Medulla oblongata (tissue), 1 donor: ENCODE data around the gene GPR21.

Experiments used
- DNase-seq: peaks from one replicate; pipeline ENCODE4 v3.0.0-alpha.2; 2015; ENCODE audit errors: extremely low spot score

Gene GPR21

GRCh38 chr9:123063896-123064295 is 30.4 kb downstream of the GPR21 start:
- DNase-seq = no peak

DNA sequence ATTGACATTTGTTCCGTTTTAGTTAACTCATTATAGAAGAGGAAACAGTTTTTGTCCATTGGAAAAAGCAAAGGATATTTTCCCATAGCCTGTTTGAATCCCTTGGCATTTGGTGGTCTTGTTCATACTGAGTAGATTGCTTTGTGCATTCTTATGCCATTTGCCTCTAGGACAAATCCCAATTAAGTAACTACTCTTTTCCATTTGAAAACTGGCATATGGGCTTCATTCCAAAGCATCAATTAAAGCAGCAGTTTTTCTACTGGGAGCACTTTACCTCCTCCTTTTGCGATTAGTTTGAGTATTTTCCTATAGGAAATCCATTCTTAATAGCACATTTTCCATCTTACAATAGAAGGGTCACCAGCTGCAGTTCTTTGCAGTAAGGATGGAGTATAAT is 31.2 kb downstream of the GPR21 start:
- DNase-seq = no peak

- no peak for DNase-seq
Observed at GRCh38 chr9:123065196-123065595, 31.7 kb downstream of the GPR21 start.

GRCh38 chr9:123067136-123067535 is 33.7 kb downstream of the GPR21 start:
- peak; percentile 45 for DNase-seq

- no peak for DNase-seq
Observed at GRCh38 chr9:123069010-123069481, 35.6 kb downstream of the GPR21 start.

GRCh38 chr9:123070198-123070597 is 36.7 kb downstream of the GPR21 start:
- DNase-seq = no peak

GRCh38 chr9:123072407-123072995 is 39.0 kb downstream of the GPR21 start:
- DNase-seq = no peak

DNA sequence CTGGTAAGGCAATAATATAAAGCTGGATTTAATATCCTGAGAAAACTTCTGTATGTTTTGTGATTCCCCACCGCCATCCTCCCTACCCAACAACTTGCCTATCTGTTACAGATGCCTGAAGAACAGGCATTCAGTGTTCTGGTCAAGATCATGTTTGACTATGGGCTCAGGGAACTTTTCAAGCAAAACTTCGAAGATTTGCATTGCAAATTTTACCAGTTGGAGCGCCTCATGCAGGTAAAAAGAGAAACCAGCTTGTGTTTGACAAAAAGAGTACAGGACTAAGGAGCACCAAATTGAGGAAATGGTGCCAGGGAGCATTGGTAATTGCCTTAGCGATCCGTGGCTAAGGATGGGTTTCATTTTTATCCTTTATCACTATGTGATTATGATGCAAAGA is 40.0 kb downstream of the GPR21 start:
- DNase-seq = no peak

DNA sequence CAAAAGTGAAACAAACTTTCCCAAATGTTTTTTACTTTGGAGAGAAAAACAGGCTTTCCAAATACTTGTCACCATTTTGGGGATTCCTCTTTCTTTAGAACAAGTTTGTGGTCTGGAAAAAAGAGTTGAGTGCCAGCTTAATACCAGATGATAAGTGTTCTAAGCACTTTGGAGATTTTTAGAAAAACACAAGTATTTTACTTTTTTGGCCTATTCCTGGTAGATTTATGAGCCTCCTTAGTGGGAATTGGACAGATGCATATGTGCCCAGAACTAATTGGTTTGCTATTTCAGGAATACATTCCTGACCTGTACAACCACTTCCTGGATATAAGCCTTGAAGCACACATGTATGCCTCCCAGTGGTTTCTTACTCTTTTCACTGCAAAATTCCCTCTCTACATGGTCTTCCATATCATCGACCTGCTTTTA is 40.5 kb downstream of the GPR21 start:
- no peak for DNase-seq

- no peak for DNase-seq
Observed at GRCh38 chr9:123074628-123075027, 41.2 kb downstream of the GPR21 start.

DNA sequence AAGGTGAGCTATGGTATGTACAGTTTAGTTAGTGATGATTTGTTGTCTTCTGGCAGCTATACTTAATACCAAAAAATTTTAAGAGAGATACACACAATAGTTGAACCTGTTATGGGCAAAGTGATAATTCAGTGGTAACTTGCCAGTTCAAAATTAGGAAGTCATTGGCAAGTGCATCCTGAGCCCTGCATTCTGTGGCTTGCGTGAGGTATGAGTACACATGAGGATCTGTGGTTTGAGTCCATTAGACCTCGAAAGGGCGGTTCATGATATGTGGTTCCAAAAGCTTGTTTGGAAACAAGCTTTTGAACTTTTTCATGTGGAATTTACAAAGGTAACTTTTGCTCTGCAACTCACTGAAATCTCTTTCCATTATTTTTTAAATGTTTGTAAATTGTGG is 47.0 kb downstream of the GPR21 start:
- DNase-seq = no peak

DNA sequence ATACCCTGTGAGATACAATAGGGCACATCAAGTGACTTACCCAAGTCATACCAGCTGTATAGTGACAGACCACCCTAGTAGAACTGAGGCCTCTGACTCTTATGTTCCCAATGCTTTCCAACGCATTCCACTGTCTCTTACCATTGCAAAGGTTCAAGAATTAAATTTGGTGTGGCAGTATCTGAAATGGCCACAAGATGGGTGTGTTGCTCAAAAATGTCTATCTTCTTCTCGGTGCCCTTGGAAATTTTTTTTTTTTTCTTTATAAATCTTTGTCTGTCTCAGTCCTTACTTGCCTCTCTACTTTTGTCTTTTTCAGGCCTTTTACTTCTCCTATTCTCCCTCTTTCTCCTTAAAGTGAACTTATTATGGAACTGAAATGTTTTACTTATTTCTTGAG is 48.4 kb downstream of the GPR21 start:
- DNase-seq = peak; percentile 53

- DNase-seq = no peak
Observed at GRCh38 chr9:123083680-123084079, 50.2 kb downstream of the GPR21 start.

DNA sequence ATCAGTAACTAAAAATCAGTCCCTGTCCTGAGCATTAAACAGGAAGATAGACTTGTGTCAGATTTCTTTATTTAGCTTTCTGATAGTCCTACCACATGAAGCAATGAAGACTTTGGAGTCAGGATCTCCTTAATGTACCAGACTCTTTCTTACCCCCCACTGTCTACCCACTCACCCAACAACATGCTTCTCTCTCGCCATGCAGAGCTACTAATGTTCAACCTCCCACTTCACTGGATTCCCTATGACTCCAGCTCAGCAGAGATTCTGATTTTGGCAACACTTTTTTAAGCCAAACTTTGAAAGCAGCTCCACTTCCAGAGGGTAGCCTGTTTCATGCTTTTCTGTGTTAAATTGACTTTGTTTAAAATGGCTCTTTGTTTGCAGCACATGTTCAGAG is 50.8 kb downstream of the GPR21 start:
- DNase-seq = no peak
